Left lung (tissue), 10 donors: ENCODE data around the gene KCTD8. TPM values are rescaled to one million over a fixed set of nuclear protein-coding genes. Genes with fewer than 3 reads are reported as not detected.

Source experiments
- ATAC-seq: fragments of 200-7000 bp; cut with Tn5 transposase; one replicate; pipeline ENCODE4 v1.9.1; 2020; ENCODE audit warnings: moderate library complexity
- DNase-seq, 4 donors: peaks; one replicate each; pipeline ENCODE4 v3.0.0-alpha.2; 2013 to 2020
- H3K27ac ChIP-seq, 2 donors: fragments of 200-600 bp; sonication (generic) in 1 of 2; one replicate each; pipeline versions ENCODE4 v1.5.0 to v1.8.0; 2020 to 2021
- H3K27me3 ChIP-seq, 2 donors: fragments of 200-600 bp; sonication (generic) in 1 of 2; one replicate each; pipeline versions ENCODE4 v1.5.0 to v1.8.0; 2020 to 2021
- H3K36me3 ChIP-seq, 2 donors: fragments of 200-600 bp; sonication (generic) in 1 of 2; one replicate each; pipeline versions ENCODE4 v1.5.0 to v1.8.0; 2020 to 2021
- H3K4me1 ChIP-seq, 2 donors: fragments of 200-600 bp; one replicate each; pipeline ENCODE4 v1.8.0; 2021
- H3K4me3 ChIP-seq, 2 donors: fragments of 200-600 bp; sonication (generic) in 1 of 2; one replicate each; pipeline versions ENCODE4 v1.5.0 to v1.8.0; 2020 to 2021; ENCODE audit warnings: mild to moderate bottlenecking in 1 of 2
- H3K9me3 ChIP-seq, 2 donors: fragments of 200-600 bp; sonication (generic) in 1 of 2; one replicate each; pipeline versions ENCODE4 v1.5.0 to v1.8.0; 2020 to 2021
- CTCF ChIP-seq, 2 donors: fragments of 200-600 bp; sonication (generic) in 1 of 2; IDR thresholded peaks; one replicate each; pipeline versions ENCODE4 v1.5.0 to v1.8.0; 2021; ENCODE audit warnings: antibody characterized with exemption in 2 of 2
- intact Hi-C, 2 donors: fragments of 100-400 bp; cut with DNase I; formaldehyde crosslinking; loops; one replicate each; pipeline versions ENCODE4 v1.11.2 to v1.14.2; 2022
- polyA plus RNA-seq, 6 donors: library from polyadenylated mRNA; unstranded; fragments of 120-200 nt; gene quantifications; one replicate each; pipeline ENCODE4 v1.2.1, GENCODE V29; 2013; ENCODE audit not compliant: insufficient read length in 6 of 6
- total RNA-seq, 2 donors: library from RNA; stranded (reverse); fragmentation: NEBNext Ultra II Directional; extraction: Animal tissue kit (Norgen Biotek cat#: 25700); gene quantifications; one replicate each; pipeline ENCODE4 v1.2.1, GENCODE V29; 2021
- donor health status: DM: no; HTN: yes; CAD: no.
- donor health status: DM: no; HTN: no; CAD: no.

Gene KCTD8
- total and polyA plus RNA-seq, 8 donors, result 0.08 to 0.23 (median 0.19) TPM; not detected in 2

DNA sequence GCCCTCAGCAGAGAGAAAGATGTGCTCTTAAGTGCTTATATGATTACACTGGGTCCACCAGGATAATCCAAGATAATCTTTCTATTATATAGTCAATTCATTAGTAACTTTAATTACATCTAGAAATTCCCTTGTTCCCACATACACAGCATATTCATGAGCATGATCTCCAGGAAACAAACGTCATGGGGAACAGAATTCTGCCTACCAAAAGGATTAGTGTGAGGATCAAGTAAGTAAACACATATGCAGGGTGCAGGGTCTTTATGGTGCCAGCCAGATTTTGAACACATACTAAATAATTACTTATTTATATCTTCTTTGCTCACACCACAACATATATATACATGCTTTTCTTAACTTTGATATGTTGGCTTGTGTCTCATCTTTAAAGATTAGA lies 169.1 kb downstream of the KCTD8 start:
- H3K4me3 ChIP-seq, result no peak overlapping the region
- no peaks in the 10 kb centered on the region for H3K27me3 ChIP-seq
- TF ChIP-seq CTCF (IDR thresholded peaks at IDR 0.05), result no peak
- no peaks in the 10 kb centered on the region for H3K9me3 ChIP-seq
- H3K36me3 ChIP-seq, result no peaks in the 10 kb centered on the region
- H3K4me1 ChIP-seq, result no peaks in the 10 kb centered on the region
- intact Hi-C loops, result no loop called here
- DNase-seq (no peak), ATAC-seq (no peak)
- no peak overlapping the region for H3K27ac ChIP-seq

- Histone ChIP-seq H3K36me3 (no peaks in the 10 kb centered on the region), H3K27ac (no peak overlapping the region), H3K4me1 (no peaks in the 10 kb centered on the region), H3K27me3 (no peaks in the 10 kb centered on the region), H3K9me3 (no peaks in the 10 kb centered on the region), H3K4me3 (no peak overlapping the region)
- intact Hi-C loops, result no loop called here
- ATAC-seq (no peak), DNase-seq (no peak)
- no peak for TF ChIP-seq CTCF (IDR thresholded peaks at IDR 0.05)
Observed at GRCh38 chr4:44279066-44279465, 169.5 kb downstream of the KCTD8 start.

DNA sequence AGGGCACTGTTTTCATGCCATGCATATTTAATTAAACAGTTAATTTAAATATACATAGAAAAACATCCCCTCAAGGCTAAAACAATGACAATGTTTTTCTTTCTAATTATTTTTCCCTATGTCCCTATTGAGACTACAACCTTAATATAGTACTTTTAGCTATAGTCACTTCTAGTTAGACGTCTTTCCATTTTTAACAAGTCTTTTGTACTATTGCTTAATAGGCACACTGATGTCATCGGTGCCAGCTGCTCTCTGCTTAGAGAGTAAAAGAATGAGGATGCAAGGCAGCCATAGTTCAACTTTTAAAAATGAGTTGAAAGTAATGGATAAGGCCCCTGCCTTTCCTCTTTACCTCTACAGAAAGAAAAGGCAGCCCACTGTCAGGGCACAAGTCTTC lies 191.1 kb downstream of the KCTD8 start:
- peak in 1 of 4 donors; percentile 14 for DNase-seq
- Histone ChIP-seq H3K27ac (no peak overlapping the region), H3K36me3 (no peaks in the 10 kb centered on the region), H3K27me3 (no peaks in the 10 kb centered on the region), H3K4me3 (no peak overlapping the region), H3K9me3 (no peaks in the 10 kb centered on the region), H3K4me1 (no peaks in the 10 kb centered on the region)
- intact Hi-C loops, result no loop called here
- ATAC-seq, result no peak
- no peak for TF ChIP-seq CTCF (IDR thresholded peaks at IDR 0.05)

DNA sequence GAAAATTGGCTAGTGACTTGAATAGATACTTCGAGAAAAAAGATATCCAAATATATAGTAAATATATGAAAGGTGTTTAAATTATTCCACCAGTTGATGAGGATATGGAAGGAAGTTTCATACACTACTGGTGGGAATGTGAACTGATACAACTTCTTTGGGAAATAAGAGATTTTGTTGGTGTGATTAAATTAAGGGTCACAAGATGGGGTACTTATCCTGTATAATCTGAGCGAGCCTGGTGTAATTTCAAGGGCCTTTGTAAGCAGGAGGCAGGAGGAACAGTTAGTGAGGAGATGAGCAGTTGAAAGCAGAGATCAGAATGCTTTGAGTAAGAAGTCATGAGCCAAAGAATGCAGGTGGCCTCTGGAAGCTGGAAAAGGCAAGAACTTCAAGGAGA lies 192.2 kb downstream of the KCTD8 start:
- H3K9me3 ChIP-seq, result no peaks in the 10 kb centered on the region
- no peak overlapping the region for H3K27ac ChIP-seq
- intact Hi-C loops, result no loop called here
- peak in 1 of 4 donors; percentile 3 for DNase-seq
- H3K36me3 ChIP-seq, result no peaks in the 10 kb centered on the region
- no peak overlapping the region for H3K4me3 ChIP-seq
- no peak for TF ChIP-seq CTCF (IDR thresholded peaks at IDR 0.05)
- ATAC-seq, result no peak
- H3K4me1 ChIP-seq, result no peaks in the 10 kb centered on the region
- no peaks in the 10 kb centered on the region for H3K27me3 ChIP-seq

- no peak for TF ChIP-seq CTCF (IDR thresholded peaks at IDR 0.05)
- Histone ChIP-seq H3K4me1 (no peaks in the 10 kb centered on the region), H3K4me3 (no peak overlapping the region), H3K9me3 (no peaks in the 10 kb centered on the region), H3K27ac (no peak overlapping the region), H3K27me3 (no peaks in the 10 kb centered on the region), H3K36me3 (no peaks in the 10 kb centered on the region)
- intact Hi-C loops, result no loop called here
- ATAC-seq (peak; percentile 42), DNase-seq (no peak)
Observed at GRCh38 chr4:44237643-44238042, 211.0 kb downstream of the KCTD8 start.
